GM21825 (cell line): ENCODE data around the gene DBP.
"Not testable (repeated sequence)": the region's sequence is repeated elsewhere in the genome, so short reads cannot be mapped to it uniquely, and the experiment has no call there.

Experiments used
- ATAC-seq: cut with Tn5 transposase; IDR thresholded peaks from one replicate; pipeline ENCODE4 v1.9.1; 2021; ENCODE audit warnings: mild to moderate bottlenecking, moderate library complexity; ENCODE audit not compliant: unreplicated experiment

The DBP gene

DNA sequence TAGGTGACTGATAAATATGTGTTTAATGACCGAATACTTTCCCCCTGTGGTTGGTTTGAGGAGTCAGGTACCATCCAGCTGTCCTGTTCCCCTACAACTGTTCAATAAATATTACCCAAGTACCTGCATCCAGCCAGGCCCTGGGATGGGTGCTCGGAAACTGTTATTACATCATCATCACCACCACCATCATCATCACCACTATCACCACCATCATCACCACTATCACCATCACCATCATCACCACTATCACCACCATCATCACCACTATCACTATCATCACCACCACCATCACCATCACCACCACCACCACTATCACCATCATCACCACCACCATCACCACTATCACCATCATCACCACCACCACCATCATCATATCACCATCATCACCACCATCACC, 31.6 kb upstream of the DBP start:
- no peak for ATAC-seq

DNA sequence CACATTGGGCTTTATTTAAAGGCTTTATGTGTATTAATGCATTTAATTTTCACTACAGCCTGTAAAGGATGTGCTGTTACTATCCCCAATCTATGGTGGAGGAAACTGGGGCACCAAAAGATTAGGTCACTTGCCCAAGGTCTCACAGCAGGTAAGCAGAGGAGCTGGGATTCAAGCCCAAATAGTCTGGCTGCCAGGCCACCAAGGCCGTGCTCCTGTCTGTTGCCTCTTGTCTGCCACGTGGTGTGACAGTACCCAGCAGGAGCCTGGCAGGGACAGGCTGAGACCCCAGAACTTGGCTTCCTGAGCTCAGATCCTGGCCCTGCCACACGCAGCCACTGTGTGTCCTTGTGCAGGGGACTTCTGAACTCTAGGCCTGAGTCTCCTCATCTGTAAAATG, 31.2 kb upstream of the DBP start:
- no peak for ATAC-seq

GRCh38 chr19:48665786-48666185, 28.6 kb upstream of the DBP start:
- ATAC-seq: no peak

DNA sequence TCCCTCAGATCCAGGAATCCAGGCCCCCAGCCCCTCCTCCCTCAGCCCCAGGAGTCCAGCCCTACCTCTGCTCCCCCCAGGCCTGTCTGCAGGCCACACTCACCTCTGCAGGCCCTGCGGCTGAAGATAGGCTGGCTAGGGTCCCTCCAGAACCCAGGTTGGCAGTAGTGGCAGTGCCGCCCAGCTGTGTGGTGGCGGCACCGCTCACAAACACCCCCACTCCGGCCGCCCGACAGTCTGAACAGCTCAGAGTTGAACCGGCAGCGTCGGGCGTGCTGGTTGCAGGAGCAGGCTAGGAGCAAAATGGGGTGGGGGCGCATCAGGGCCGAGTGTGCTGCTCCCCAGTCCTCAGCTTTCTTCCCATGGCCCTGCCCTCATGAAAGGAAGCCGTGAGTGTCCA, 27.3 kb upstream of the DBP start:
- no peak for ATAC-seq

DNA sequence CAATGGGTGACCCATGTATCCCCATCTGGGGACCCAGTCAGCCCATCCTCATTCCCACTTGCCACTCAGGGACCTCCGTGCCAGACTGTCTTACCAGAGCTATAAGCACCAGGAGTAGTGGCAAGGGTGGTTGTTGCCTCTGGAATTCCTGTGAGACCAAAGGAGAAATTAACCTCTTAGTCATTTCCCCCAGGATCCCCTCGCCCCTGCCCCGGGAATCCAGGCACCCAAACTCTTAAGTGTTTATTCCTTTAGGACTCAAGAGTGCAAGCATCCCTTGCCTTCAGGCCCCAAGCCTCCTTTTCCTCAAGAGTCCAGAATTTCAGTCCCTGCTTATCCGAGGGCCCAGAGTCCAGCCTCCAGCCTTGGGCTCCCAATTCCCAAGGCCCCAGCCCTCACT, 26.5 kb upstream of the DBP start:
- no peak for ATAC-seq

DNA sequence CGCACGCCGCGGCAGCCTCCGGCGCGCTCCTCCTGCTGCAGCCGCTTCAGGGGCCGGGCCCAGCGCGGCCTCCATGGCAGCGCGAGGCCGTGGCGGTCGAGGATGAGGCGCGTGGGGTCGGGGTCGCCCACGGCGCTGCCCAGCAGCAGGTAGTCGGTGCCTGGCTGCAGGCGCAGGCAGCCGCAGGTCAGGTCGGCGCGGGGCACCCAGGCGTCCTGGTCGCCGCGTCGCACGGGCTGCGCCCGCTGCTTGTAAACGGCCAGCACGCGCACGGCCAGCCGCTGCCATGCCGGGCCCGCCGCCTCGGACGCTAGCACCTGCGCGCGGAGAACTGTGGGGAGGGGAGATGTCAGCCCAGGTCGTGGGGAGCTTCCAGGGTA, 24.5 kb upstream of the DBP start:
- ATAC-seq: no peak

- ATAC-seq: peak; percentile 79
These were observed 23.9 kb upstream of the DBP start for GRCh38 chr19:48660852-48661710.

- ATAC-seq: no peak
These were observed 22.6 kb upstream of the DBP start for GRCh38 chr19:48659768-48660167.

DNA sequence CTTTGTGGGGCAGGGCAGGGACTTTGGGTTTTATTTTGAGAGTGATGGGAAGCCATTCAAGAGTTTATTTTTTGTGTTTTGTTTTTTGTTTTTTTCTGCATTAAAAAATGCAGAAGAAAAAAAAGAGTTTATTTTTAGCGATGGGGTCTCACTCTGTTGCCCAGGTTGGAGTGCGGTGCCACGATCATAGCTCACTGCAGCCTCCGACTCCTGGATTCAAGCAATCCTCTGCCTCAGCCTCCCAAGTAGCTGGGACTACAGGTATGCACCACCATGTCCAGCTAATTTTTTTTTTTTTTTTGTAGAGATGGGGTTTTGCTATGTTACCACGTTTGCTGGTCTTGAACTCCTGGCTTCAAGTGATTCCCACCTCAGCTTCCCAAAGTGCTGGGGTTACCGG, 21.3 kb upstream of the DBP start:
- no peak for ATAC-seq

- not testable (repeated sequence) for ATAC-seq
These were observed 20.6 kb upstream of the DBP start for GRCh38 chr19:48657828-48658227.

GRCh38 chr19:48656840-48657474, 19.8 kb upstream of the DBP start:
- ATAC-seq: no peak

DNA sequence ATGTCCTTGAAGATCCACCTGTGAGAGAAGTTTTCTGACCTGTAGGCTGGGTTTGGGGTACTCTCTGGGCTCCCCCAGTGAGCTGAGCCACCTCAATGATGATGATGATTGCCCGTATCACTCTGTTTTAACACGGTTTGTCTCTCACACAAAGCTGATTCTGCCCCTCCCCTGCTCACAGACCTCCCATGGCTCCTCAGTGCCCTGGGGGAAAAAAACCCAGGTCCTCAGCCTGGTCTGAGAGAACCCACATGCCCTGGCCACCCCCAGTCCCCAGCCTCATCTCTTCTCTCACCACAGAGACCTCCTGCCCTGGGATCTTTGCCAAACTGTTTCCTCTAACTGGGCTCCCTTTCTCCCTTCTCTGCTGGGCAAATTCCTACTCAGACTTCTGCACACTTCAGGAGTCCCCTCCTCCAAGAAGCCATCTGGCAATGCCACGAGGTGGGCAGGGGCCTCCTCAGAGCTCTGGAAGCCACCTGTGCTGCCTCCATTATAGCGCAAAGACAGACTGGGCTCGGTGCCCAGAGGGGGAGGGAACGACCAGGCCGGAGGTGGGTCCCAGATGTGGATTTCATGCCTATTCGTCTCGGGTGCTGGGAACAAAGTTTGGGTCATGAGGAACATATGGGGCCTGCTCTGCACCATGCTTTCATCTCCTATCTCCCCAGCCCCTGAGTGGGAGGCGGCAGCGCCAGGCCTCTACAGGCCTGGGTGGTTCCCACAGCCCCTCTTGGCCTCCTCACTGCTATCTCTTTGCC, 17.3 kb upstream of the DBP start:
- ATAC-seq: no peak

DNA sequence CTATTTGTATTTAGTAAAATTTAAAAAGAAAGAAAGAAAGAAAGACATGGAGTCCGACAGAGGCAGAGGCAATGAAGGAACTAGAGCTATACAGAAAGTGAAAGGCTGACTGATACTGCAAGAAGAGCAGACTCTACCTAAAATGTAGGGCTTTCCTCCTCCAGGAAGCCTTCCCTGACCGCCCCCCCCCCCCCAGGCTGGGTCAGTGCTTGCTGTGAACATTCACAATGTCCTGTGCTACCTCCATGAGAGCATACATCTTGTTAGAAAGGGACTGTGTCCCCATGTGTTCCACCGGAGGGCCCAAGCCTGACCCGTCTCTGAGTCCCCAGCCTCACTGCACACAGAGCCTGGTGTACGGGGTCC, 14.5 kb upstream of the DBP start:
- ATAC-seq: no peak

DNA sequence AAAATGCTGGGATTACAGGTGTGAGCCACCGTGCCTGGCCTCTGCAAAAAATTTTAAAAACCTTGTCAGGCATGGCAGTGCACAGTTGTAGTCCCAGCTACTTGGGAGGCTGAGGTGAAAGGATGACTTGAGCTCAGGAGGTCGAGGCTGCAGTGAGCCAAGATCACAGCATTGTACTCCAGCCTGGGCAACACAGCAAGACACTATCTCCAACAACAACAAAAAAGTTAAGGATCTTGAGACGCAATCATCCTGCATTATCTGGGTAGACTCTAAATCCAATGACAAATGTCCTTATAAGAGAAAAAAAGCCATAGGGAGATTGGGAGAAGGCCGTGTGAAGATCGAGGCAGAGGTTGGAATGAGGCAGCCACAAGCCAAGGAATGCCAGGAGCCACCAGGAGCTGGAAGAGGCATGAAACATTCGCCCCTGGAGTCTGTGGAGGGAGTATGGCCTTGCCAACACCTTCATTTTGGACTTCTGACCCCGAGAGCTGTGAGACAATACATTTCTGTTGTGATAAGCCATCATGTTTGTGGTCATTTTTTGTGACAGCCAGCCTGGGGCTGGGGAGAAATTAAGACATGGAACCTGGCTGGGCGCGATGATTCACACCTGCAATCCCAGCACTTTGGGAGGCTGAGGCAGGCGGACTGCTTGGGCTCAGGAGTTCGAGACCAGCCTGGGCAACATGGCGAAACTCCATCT, 13.9 kb upstream of the DBP start:
- ATAC-seq: no peak

DNA sequence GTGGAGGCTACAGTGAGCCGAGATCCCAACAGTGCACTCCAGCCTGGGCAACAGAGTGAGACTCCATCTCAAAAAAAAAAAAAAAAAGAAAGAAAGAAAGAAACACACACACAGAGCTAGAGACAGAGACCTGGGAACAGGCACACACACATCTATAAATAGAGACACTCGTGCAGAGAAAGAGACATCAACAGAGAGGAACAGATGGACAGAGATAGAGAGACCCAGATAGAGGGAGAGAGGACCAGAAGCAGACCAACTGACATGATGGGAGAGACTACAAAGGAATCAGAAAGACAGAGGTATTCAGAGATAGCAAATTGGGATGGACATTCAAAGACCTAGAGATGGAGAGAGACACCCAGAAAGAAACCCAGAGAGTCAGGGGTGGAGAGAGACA, 11.0 kb upstream of the DBP start:
- no peak for ATAC-seq

DNA sequence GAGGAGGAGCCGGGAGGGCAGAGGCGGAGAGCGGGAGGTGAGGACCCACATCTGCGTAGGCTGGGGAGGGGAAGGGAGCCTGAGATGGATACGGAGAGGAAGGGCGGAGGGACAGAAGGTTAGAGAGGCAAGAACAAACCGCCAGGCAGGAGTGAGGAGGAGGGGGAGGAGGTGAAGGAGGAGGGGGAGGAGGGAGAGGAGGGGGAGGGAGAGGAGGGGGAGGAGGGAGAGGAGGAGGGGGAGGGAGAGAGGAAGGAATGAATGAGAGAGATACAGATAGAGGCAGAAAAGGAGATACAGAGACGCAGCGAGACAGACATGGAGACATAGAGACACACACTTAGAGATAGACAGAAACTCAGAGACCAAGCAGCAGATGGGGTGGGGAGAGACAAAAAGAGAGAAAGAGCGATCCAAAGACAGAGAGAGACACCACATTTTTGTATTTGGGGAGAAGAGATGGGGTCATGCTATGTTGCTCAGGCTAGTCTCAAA, 9.6 kb upstream of the DBP start:
- ATAC-seq: no peak

GRCh38 chr19:48646001-48646721, 9.0 kb upstream of the DBP start, which contains the start of gene CA11:
Gene CA11 (minus strand): TSS chr19:48646187. CDS start chr19:48645632, 555 bp downstream.
- peak; percentile 77 for ATAC-seq

GRCh38 chr19:48645620-48646000, 8.4 kb upstream of the DBP start:
- no peak for ATAC-seq

GRCh38 chr19:48644839-48645619, 7.8 kb upstream of the DBP start:
- no peak for ATAC-seq

GRCh38 chr19:48644355-48644754, 7.2 kb upstream of the DBP start:
- ATAC-seq: no peak
